ENCODE measurements around the gene ACTC1.
"Not testable (repeated sequence)": the region's sequence is repeated elsewhere in the genome, so short reads cannot be mapped to it uniquely, and the experiment has no call there.

Gene ACTC1

GRCh38 chr15:34795267-34796081 is at the start of gene ACTC1:
Gene ACTC1, minus strand, starts transcription at chr15:34795549. Its CDS starts 741 bp downstream, at chr15:34794808.
- no peak for FAIRE-seq

- FAIRE-seq = no peak
Measured at GRCh38 chr15:34841262-34841725, 45.9 kb upstream of the ACTC1 start.

- FAIRE-seq = no peak
Measured at GRCh38 chr15:34838282-34838681, 42.9 kb upstream of the ACTC1 start.

GRCh38 chr15:34837246-34838016 is 42.1 kb upstream of the ACTC1 start:
- no peak for FAIRE-seq

- FAIRE-seq = no peak
Measured at GRCh38 chr15:34828145-34828911, 33.0 kb upstream of the ACTC1 start.

- no peak for FAIRE-seq
Measured at GRCh38 chr15:34821831-34822230, 26.5 kb upstream of the ACTC1 start.

- no peak for FAIRE-seq
Measured at GRCh38 chr15:34820110-34820509, 24.8 kb upstream of the ACTC1 start.

GRCh38 chr15:34818526-34818925 is 23.2 kb upstream of the ACTC1 start:
- no peak for FAIRE-seq

GRCh38 chr15:34815836-34816235 is 20.5 kb upstream of the ACTC1 start:
- no peak for FAIRE-seq

- FAIRE-seq = no peak
Measured at GRCh38 chr15:34813446-34814190, 18.3 kb upstream of the ACTC1 start.

GRCh38 chr15:34812868-34813365 is 17.6 kb upstream of the ACTC1 start:
- not testable (repeated sequence) for FAIRE-seq

GRCh38 chr15:34812369-34812768 is 17.0 kb upstream of the ACTC1 start:
- FAIRE-seq = no peak

- no peak for FAIRE-seq
Measured at GRCh38 chr15:34810443-34811129, 15.2 kb upstream of the ACTC1 start.

- FAIRE-seq = no peak
Measured at GRCh38 chr15:34809186-34809585, 13.8 kb upstream of the ACTC1 start.

- FAIRE-seq = no peak
Measured at GRCh38 chr15:34808016-34808415, 12.7 kb upstream of the ACTC1 start.

GRCh38 chr15:34807241-34807640 is 11.9 kb upstream of the ACTC1 start:
- not testable (repeated sequence) for FAIRE-seq

GRCh38 chr15:34804776-34805175 is 9.4 kb upstream of the ACTC1 start:
- no peak for FAIRE-seq

GRCh38 chr15:34804113-34804512 is 8.8 kb upstream of the ACTC1 start:
- no peak for FAIRE-seq

GRCh38 chr15:34802803-34803750 is 7.7 kb upstream of the ACTC1 start:
- FAIRE-seq = no peak

GRCh38 chr15:34802371-34802770 is 7.0 kb upstream of the ACTC1 start:
- no peak for FAIRE-seq
